ENCODE measurements around the gene TRIL. TPM values are rescaled to one million over a fixed set of nuclear protein-coding genes. Genes with fewer than 3 reads are reported as not detected.

Gene TRIL
- total and polyA plus RNA-seq, 2 of the 4 experiments (the other 2 are of a cell fraction), result under 0.01 to 0.09 TPM

DNA sequence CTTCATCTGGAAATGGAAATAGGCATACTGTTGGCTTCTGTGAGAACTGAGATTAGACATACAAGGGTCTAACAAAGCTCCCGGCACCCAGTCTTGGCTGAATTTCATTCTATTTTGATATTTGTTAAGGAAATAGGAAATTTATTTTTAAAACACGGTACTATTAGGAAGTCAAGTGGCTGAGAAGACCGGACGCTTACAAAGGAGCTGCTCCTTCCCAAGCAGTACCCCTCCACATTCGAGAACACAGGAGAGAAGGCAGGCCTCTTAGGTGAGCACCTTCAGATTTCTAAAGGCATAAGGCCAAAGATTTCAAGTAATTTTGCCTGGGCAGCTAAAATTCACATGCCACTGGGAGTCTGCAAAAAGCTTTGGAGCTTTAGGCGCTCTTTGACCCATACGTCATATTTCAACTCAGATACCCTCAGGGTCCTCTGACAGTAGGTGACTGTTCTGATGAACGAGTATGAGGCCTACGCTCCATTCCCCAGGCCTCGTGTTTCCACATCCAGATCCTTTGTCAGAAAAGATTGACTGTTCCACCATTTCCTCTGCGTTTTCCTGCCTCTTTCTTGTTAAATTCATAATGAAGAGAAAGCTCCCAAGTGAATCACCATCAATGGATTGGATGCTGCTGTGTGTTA lies 17.3 kb downstream of the TRIL start:
- dilution Hi-C loops (cut with HindIII; ENCODE audit: low sequenced_read_pairs, unreplicated experiment), result no loop called here
- no peak for TF ChIP-seq CEBPB (IDR thresholded peaks at IDR 0.05; ENCODE audit: low read depth, low read length)
- TF ChIP-seq, protein P1, sequence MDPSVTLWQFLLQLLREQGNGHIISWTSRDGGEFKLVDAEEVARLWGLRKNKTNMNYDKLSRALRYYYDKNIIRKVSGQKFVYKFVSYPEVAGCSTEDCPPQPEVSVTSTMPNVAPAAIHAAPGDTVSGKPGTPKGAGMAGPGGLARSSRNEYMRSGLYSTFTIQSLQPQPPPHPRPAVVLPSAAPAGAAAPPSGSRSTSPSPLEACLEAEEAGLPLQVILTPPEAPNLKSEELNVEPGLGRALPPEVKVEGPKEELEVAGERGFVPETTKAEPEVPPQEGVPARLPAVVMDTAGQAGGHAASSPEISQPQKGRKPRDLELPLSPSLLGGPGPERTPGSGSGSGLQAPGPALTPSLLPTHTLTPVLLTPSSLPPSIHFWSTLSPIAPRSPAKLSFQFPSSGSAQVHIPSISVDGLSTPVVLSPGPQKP (IDR thresholded peaks at IDR 0.05; ENCODE audit: borderline replicate concordance, low read depth, low read length), result no peak
- no peak for TF ChIP-seq CTCF (conservative IDR thresholded peaks at IDR 0.05; ENCODE audit: low read depth, low read length)
- TF ChIP-seq MAFK (IDR thresholded peaks at IDR 0.05; ENCODE audit: low read depth, low read length), result no peak
- TF ChIP-seq USF2 (IDR thresholded peaks at IDR 0.05; ENCODE audit: low read depth, low read length), result no peak
- no peak for TF ChIP-seq NFE2L2 (IDR thresholded peaks at IDR 0.05; ENCODE audit: low read depth, low read length)
- TF ChIP-seq SMC3 (IDR thresholded peaks at IDR 0.05; ENCODE audit: low read depth, low read length), result no peak
- TF ChIP-seq MAZ (IDR thresholded peaks at IDR 0.05; ENCODE audit: borderline replicate concordance, low read depth, low read length), result no peak
- no peak for TF ChIP-seq RFX5 (IDR thresholded peaks at IDR 0.05; ENCODE audit: low read depth, low read length)
- TF ChIP-seq FOS (IDR thresholded peaks at IDR 0.05; ENCODE audit: low read depth, low read length), result no peak
- no peak for TF ChIP-seq CHD1 (IDR thresholded peaks at IDR 0.05; ENCODE audit: low read depth, low read length)
- TF ChIP-seq RCOR1 (IDR thresholded peaks at IDR 0.05; ENCODE audit: insufficient replicate concordance, low read length), result no peak
- no peak for TF ChIP-seq POLR2A (IDR thresholded peaks at IDR 0.05; ENCODE audit: low read depth, low read length)
- no peak for TF ChIP-seq MXI1 (IDR thresholded peaks at IDR 0.05; ENCODE audit: borderline replicate concordance, low read depth, low read length)
- TF ChIP-seq BHLHE40 (IDR thresholded peaks at IDR 0.05; ENCODE audit: low read depth, low read length), result no peak
- TF ChIP-seq RAD21 (IDR thresholded peaks at IDR 0.05; ENCODE audit: low read length), result no peak
- H3K23ac ChIP-seq (ENCODE audit: low read depth, low read length), result no peak overlapping the region
- H2BK15ac ChIP-seq (ENCODE audit: low read depth, low read length), result no peak overlapping the region
- no peak overlapping the region for H3K4me2 ChIP-seq (ENCODE audit: low read depth, low read length)
- H3K9me1 ChIP-seq (ENCODE audit: insufficient read depth, low read length), result no peaks in the 10 kb centered on the region
- ChIA-PET POLR2A (ENCODE audit: unreplicated experiment) (no interaction called here), CTCF (interaction anchor here (2.4 kb wide), 1 partner anchor 14 kb away, joined by 8 read pairs; no protein-coding TSS in a partner anchor)
- no peak overlapping the region for H2BK5ac ChIP-seq (ENCODE audit: low read depth, low read length, poor library complexity, severe bottlenecking)
- H2AFZ ChIP-seq (replicated peaks; ENCODE audit: low read length, poor library complexity), result no peak overlapping the region
- H3K27me3 ChIP-seq (ENCODE audit: control insufficient read depth, insufficient read depth, low read length), result peaks cover 19% of the 10 kb centered on the region
- H4K91ac ChIP-seq (ENCODE audit: insufficient read depth, low read depth, low read length), result no peak overlapping the region
- no peak overlapping the region for H3K9ac ChIP-seq (ENCODE audit: low read depth, low read length)
- WGBS, 2 experiments (ENCODE audit: extremely low coverage in 2 of 2, insufficient read length in 1 of 2), result 90% methylated on average over 2 of the region's 11 CpGs; no CpG with 5 or more reads in 1 of the 2 experiments
- no peaks in the 10 kb centered on the region for H3K4me1 ChIP-seq (ENCODE audit: control insufficient read depth, insufficient read depth, low read length)
- DNase-seq (no peak), ATAC-seq (ENCODE audit: low read depth) (no peak)
- no peak overlapping the region for H3K14ac ChIP-seq (replicated peaks; ENCODE audit: low read depth, low read length)
- no peaks in the 10 kb centered on the region for H4K20me1 ChIP-seq (ENCODE audit: insufficient read depth, low read length)
- H2BK120ac ChIP-seq (ENCODE audit: low read depth, low read length), result no peak overlapping the region
- H3K56ac ChIP-seq (ENCODE audit: extremely low read depth, insufficient read depth, low read length), result no peak overlapping the region
- H3K9me3 ChIP-seq (ENCODE audit: control insufficient read depth, insufficient read depth, low read length), result no peaks in the 10 kb centered on the region
- H3K18ac ChIP-seq (ENCODE audit: low read depth, low read length), result no peak overlapping the region
- no peak overlapping the region for H2AK5ac ChIP-seq (ENCODE audit: low read depth, low read length)
- no TSS peak for BruUV-seq (replicated peaks)
- no peak overlapping the region for H2AK9ac ChIP-seq (replicated peaks; ENCODE audit: low read depth, low read length, poor library complexity)
- no peaks in the 10 kb centered on the region for H3K36me3 ChIP-seq (ENCODE audit: control insufficient read depth, insufficient read depth, low read length)
- no peak overlapping the region for H2BK20ac ChIP-seq (ENCODE audit: low read depth, low read length)
- in situ Hi-C loops (cut with MboI; ENCODE audit: low sequenced_read_pairs), result no loop called here
- no peak overlapping the region for H3K4ac ChIP-seq (ENCODE audit: low read depth, low read length)
- H3K79me1 ChIP-seq (ENCODE audit: low read depth in 1 of 2, low read length in 2 of 2), result no peaks in the 10 kb centered on the region
- H3K4me3 ChIP-seq (ENCODE audit: insufficient read depth, low read depth, low read length), result no peak overlapping the region
- no peak overlapping the region for H4K5ac ChIP-seq (ENCODE audit: low read depth, low read length)
- intact Hi-C loops (cut with micrococcal nuclease), result no loop called here
- H3K27ac ChIP-seq (ENCODE audit: insufficient read depth, low read length), result no peak overlapping the region
- no peak overlapping the region for H4K8ac ChIP-seq (ENCODE audit: low read depth in 2 of 2, low read length in 2 of 2)
